Measurements from ENCODE around the gene TNFRSF11A. TPM values are rescaled to one million over a fixed set of nuclear protein-coding genes. Genes with fewer than 3 reads are reported as not detected.
A peak's percentile ranks its signal among the peaks of the same experiment; 100 is the strongest.

TNFRSF11A gene
- total RNA-seq (2022): 0.16 TPM in 2 replicates
- Bru-seq, nascent RNA: percentile 18 among the genes with signal in this experiment
- percentile 22 among the genes with signal in this experiment for BruChase-seq, experiment 1, labeled RNA remaining after a 2-hour chase
- BruChase-seq, experiment 2, labeled RNA remaining after a 6-hour chase: percentile 17 among the genes with signal in this experiment
- long read RNA-seq: 0 reads

GRCh38 chr18:62324917-62325805 lies at the start of gene TNFRSF11A:
Gene TNFRSF11A, plus strand, starts transcription at chr18:62325310. Its CDS starts 43 bp downstream, at chr18:62325353.
- DNase-seq: peak in 1 of 2 experiments; percentile 54
- Histone ChIP-seq H3K9me3 (no peaks in the 10 kb centered on the region), H3K4me1 (no peaks in the 10 kb centered on the region), H3K4me3 (ENCODE audit: low read depth, low read length) (peak within 1 kb of the TSS; percentile 41), H3K27me3 (replicated peaks; ENCODE audit: control insufficient read depth, insufficient read depth, low read length) (no peaks in the 10 kb centered on the region; the same call in 1 of the 2 replicates), H3K36me3 (ENCODE audit: control insufficient read depth, insufficient read depth, low read length) (no peaks in the 10 kb centered on the region)
- Mint-ChIP-seq H3K4me3 (ENCODE audit: unreplicated experiment) (peak within 1 kb of the TSS; percentile 79), H3K27ac (ENCODE audit: unreplicated experiment) (no peak within 1 kb of the TSS), H3K27me3 (ENCODE audit: insufficient read depth, unreplicated experiment) (peaks cover 4% of the 10 kb centered on the region), H3K36me3 (ENCODE audit: insufficient read depth, unreplicated experiment) (no peaks in the 10 kb centered on the region), H3K4me1 (ENCODE audit: low read depth, unreplicated experiment) (peaks cover 7% of the 10 kb centered on the region), H3K9me3 (ENCODE audit: unreplicated experiment) (no peaks in the 10 kb centered on the region)
- ChIA-PET POLR2A (no interaction called here), CTCF (interaction anchor here (0.6 kb wide), 1 partner anchor 972 kb away, joined by 4 read pairs; no protein-coding TSS in a partner anchor)
- intact Hi-C loops (cut with micrococcal nuclease; ENCODE audit: unreplicated experiment): no loop called here
- peak; percentile 18 to 20 for TF ChIP-seq CTCF (IDR thresholded peaks at IDR 0.05; ENCODE audit: insufficient read depth in 1 of 2, low read depth in 1 of 2, low read length in 1 of 2, severe bottlenecking in 1 of 2, unreplicated experiment in 1 of 2)
- BruUV-seq (replicated peaks): no TSS peak

- H3K4me1 Mint-ChIP-seq (ENCODE audit: low read depth, unreplicated experiment): no peaks in the 10 kb centered on the region
- ChIA-PET POLR2A (no interaction called here), CTCF (interaction anchor here (0.6 kb wide), 1 partner anchor 309 kb away, joined by 3 read pairs; no protein-coding TSS in a partner anchor)
- peaks cover 6% of the 10 kb centered on the region for H3K36me3 Mint-ChIP-seq (ENCODE audit: insufficient read depth, unreplicated experiment)
- no peaks in the 10 kb centered on the region for H3K27me3 ChIP-seq (replicated peaks; ENCODE audit: control insufficient read depth, insufficient read depth, low read length)
- H3K9me3 ChIP-seq: no peaks in the 10 kb centered on the region
- no peak overlapping the region for H3K27ac Mint-ChIP-seq (ENCODE audit: unreplicated experiment)
- H3K4me3 ChIP-seq (ENCODE audit: low read depth, low read length): no peak overlapping the region
- H3K4me1 ChIP-seq: no peaks in the 10 kb centered on the region
- intact Hi-C loops (cut with micrococcal nuclease; ENCODE audit: unreplicated experiment): no loop called here
- H3K36me3 ChIP-seq (ENCODE audit: control insufficient read depth, insufficient read depth, low read length): no peaks in the 10 kb centered on the region
- DNase-seq: no peak
- no peak for TF ChIP-seq CTCF (IDR thresholded peaks at IDR 0.05; ENCODE audit: insufficient read depth in 1 of 2, low read depth in 1 of 2, low read length in 1 of 2, severe bottlenecking in 1 of 2, unreplicated experiment in 1 of 2)
- BruUV-seq (replicated peaks): no TSS peak
- H3K27me3 Mint-ChIP-seq (ENCODE audit: insufficient read depth, unreplicated experiment): no peaks in the 10 kb centered on the region
- no peak overlapping the region for H3K4me3 Mint-ChIP-seq (ENCODE audit: unreplicated experiment)
- no peaks in the 10 kb centered on the region for H3K9me3 Mint-ChIP-seq (ENCODE audit: unreplicated experiment)
These were observed 48.1 kb upstream of the TNFRSF11A start for GRCh38 chr18:62277045-62277444.

- Histone ChIP-seq H3K36me3 (ENCODE audit: control insufficient read depth, insufficient read depth, low read length) (no peaks in the 10 kb centered on the region), H3K4me1 (no peaks in the 10 kb centered on the region), H3K9me3 (no peaks in the 10 kb centered on the region), H3K27me3 (replicated peaks; ENCODE audit: control insufficient read depth, insufficient read depth, low read length) (no peaks in the 10 kb centered on the region), H3K4me3 (ENCODE audit: low read depth, low read length) (no peak overlapping the region)
- peaks cover 6% of the 10 kb centered on the region for H3K36me3 Mint-ChIP-seq (ENCODE audit: insufficient read depth, unreplicated experiment)
- no peaks in the 10 kb centered on the region for H3K9me3 Mint-ChIP-seq (ENCODE audit: unreplicated experiment)
- no peaks in the 10 kb centered on the region for H3K27me3 Mint-ChIP-seq (ENCODE audit: insufficient read depth, unreplicated experiment)
- CTCF ChIA-PET: no interaction called here
- TF ChIP-seq CTCF (IDR thresholded peaks at IDR 0.05; ENCODE audit: insufficient read depth in 1 of 2, low read depth in 1 of 2, low read length in 1 of 2, severe bottlenecking in 1 of 2, unreplicated experiment in 1 of 2): no peak
- POLR2A ChIA-PET: no interaction called here
- intact Hi-C loops (cut with micrococcal nuclease; ENCODE audit: unreplicated experiment): no loop called here
- H3K4me3 Mint-ChIP-seq (ENCODE audit: unreplicated experiment): no peak overlapping the region
- no TSS peak for BruUV-seq (replicated peaks)
- no peak for DNase-seq
- H3K27ac Mint-ChIP-seq (ENCODE audit: unreplicated experiment): no peak overlapping the region
- no peaks in the 10 kb centered on the region for H3K4me1 Mint-ChIP-seq (ENCODE audit: low read depth, unreplicated experiment)
These were observed 45.5 kb upstream of the TNFRSF11A start for GRCh38 chr18:62279561-62279960.
